ENCODE results near the gene DGKB.

Gene DGKB

DNA sequence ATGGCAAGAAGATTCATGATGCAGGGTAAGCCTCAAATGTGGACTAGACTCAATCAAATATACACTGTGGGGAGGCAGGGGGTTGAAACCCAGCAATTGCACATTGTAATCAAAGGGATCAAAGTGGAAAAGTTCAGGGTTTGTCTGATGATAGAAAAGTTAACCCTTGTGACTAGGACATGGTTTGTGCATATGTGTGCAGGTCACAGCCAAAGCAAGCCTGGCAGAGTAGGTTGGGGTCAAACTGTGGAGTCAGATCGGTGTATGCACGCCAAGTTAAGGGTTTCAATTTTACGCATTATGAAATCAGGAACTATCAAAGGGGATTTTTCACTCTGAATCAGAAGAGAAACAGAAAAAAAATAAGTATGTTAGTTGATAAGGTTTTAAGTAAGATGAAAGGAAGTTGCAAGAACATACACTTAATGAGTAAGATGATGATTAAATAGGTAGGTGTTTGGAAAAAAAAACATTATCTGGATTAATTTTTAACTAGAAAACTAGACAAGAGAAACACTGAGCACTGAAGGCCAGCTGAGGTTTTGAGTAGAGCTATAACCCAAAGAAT, 188.3 kb downstream of the DGKB start:
- DNase-seq (ENCODE audit: extremely low read depth, low read depth) = no peak
- TF ChIP-seq, protein P1, sequence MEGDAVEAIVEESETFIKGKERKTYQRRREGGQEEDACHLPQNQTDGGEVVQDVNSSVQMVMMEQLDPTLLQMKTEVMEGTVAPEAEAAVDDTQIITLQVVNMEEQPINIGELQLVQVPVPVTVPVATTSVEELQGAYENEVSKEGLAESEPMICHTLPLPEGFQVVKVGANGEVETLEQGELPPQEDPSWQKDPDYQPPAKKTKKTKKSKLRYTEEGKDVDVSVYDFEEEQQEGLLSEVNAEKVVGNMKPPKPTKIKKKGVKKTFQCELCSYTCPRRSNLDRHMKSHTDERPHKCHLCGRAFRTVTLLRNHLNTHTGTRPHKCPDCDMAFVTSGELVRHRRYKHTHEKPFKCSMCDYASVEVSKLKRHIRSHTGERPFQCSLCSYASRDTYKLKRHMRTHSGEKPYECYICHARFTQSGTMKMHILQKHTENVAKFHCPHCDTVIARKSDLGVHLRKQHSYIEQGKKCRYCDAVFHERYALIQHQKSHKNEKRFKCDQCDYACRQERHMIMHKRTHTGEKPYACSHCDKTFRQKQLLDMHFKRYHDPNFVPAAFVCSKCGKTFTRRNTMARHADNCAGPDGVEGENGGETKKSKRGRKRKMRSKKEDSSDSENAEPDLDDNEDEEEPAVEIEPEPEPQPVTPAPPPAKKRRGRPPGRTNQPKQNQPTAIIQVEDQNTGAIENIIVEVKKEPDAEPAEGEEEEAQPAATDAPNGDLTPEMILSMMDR (IDR thresholded peaks at IDR 0.05; ENCODE audit: low read depth, low read length) = no peak

GRCh38 chr7:14698239-14698638, 204.3 kb downstream of the DGKB start:
- no peak for DNase-seq (ENCODE audit: extremely low read depth, low read depth)
- TF ChIP-seq, protein P1 (IDR thresholded peaks at IDR 0.05; ENCODE audit: low read depth, low read length) = peak; percentile 8

DNA sequence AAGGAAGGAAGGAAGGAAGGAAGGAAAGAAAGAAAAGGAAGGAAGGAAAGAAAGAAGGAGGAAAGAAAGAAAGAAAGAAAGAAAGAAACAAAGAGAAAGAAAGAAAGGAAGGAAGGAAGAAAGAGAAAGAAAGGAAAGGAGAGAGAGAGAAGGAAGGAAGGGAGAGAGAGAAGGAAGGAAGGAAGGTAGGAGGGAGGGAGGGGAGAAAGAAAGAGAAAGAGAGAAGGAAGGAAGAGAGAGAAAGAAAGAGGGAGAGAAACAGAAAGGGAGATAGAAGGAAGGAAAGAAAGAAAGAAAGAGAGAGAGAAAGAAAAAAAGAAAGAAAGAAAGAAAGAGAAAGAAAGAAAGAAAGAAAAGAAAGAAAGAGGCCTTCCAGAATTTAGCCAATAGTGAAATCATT, 204.9 kb downstream of the DGKB start:
- TF ChIP-seq, protein P1 (IDR thresholded peaks at IDR 0.05; ENCODE audit: low read depth, low read length) = no peak
- no peak for DNase-seq (ENCODE audit: extremely low read depth, low read depth)

DNA sequence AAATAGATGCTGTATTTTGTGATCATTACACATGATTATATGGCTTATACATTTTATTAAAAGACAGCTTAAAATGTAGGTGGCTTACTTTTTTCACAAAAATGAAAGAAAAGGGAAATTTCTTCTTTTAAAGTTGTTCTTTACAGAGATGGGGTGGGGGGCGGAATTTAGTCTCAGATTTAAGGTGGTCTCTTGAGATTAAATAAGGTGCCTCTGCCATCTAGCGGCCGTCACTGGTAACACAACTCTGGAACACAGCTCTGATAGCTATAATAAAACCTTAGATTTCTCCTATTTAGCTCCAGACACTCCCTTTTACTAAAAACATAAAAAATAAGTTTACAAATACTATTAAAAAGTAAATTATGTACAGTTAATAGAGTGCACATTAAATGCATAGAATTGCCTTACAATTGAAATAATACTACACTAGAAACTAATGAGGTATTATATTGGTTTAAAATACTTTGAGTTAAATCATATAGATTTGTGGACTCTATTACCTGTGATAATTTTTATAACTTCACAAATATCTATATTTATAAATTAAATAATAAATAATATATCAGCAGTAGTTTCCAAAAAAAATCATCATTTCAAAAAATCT, 210.9 kb downstream of the DGKB start:
- DNase-seq (ENCODE audit: extremely low read depth, low read depth) = peak; percentile 7
- TF ChIP-seq, protein P1 (IDR thresholded peaks at IDR 0.05; ENCODE audit: low read depth, low read length) = peak; percentile 84

DNA sequence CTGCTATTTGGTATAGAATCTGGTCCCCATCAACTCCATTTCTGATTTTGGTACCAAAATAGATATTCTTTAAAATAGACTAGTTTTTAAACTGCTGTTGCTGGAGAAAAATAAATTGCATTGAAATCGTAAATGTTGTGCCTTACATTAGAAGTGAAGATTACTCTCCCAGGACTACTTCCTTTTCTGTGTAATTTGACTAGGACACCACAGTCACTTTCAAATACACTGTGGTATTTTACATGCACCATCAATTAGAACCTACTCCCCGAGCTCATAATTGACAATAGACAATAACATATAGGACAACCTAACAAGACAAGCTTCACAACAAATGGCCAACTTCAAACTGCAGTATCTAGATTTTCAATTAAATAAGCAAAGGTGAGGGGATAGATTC, 211.5 kb downstream of the DGKB start:
- no peak for DNase-seq (ENCODE audit: extremely low read depth, low read depth)
- TF ChIP-seq, protein P1 (IDR thresholded peaks at IDR 0.05; ENCODE audit: low read depth, low read length) = no peak

- TF ChIP-seq, protein P1 (IDR thresholded peaks at IDR 0.05; ENCODE audit: low read depth, low read length) = no peak
Measured at GRCh38 chr7:14690486-14690885, 212.1 kb downstream of the DGKB start.

GRCh38 chr7:14690075-14690474, 212.5 kb downstream of the DGKB start:
- TF ChIP-seq, protein P1 (IDR thresholded peaks at IDR 0.05; ENCODE audit: low read depth, low read length) = no peak
- no peak for DNase-seq (ENCODE audit: extremely low read depth, low read depth)

More at GRCh38 chr7:14690486-14690885, 212.1 kb downstream of the DGKB start:
- DNase-seq (ENCODE audit: extremely low read depth, low read depth) = no peak
